ENCODE results near the gene PDZRN3.

- TF ChIP-seq ZNF384 (IDR thresholded peaks at IDR 0.05) (no peak), FOXK2 (IDR thresholded peaks at IDR 0.05) (no peak), CTBP1 (IDR thresholded peaks at IDR 0.05; ENCODE audit: borderline replicate concordance) (no peak), HDGF (IDR thresholded peaks at IDR 0.05; ENCODE audit: borderline replicate concordance) (no peak), SP1 (IDR thresholded peaks at IDR 0.05) (no peak), ARNT (IDR thresholded peaks at IDR 0.05) (no peak), FOXA1 (IDR thresholded peaks at IDR 0.05) (no peak)
These were observed 94.7 kb downstream of the PDZRN3 start for GRCh38 chr3:73530022-73530396.
